Neutrophil (primary cell): ENCODE results near the gene MSI2.

ENCODE experiments used
- H3K27ac ChIP-seq: fragments of 200-600 bp; sonication (generic); 2 replicates; pipeline ENCODE4 v1.5.1; 2016; ENCODE audit warnings: mild to moderate bottlenecking, moderate library complexity
- H3K27me3 ChIP-seq: fragments of 200-600 bp; sonication (generic); 2 replicates; pipeline ENCODE4 v1.6.0; 2016; ENCODE audit warnings: mild to moderate bottlenecking
- H3K36me3 ChIP-seq: fragments of 200-600 bp; sonication (generic); 2 replicates; pipeline ENCODE4 v1.5.1; 2017
- H3K4me1 ChIP-seq, 2 experiments: fragments of 200-600 bp in 1 of 2; sonication (generic) in 1 of 2; 1 replicate in 1 of 2; 2 replicates in 1 of 2; pipeline versions ENCODE4 v1.5.1 to v1.6.1; 2013 to 2016; ENCODE audit warnings: low read depth in 1 of 2, low read length in 1 of 2, mild to moderate bottlenecking in 1 of 2, moderate library complexity in 1 of 2; ENCODE audit not compliant: control insufficient read depth in 1 of 2, insufficient read depth in 1 of 2
- H3K4me3 ChIP-seq, 2 experiments: fragments of 200-600 bp in 1 of 2; sonication (generic) in 1 of 2; 1 replicate in 1 of 2; 2 replicates in 1 of 2; pipeline ENCODE4 v1.5.1; 2013 to 2016; ENCODE audit warnings: low read depth in 1 of 2, low read length in 1 of 2, mild to moderate bottlenecking in 1 of 2, moderate library complexity in 1 of 2
- H3K9me3 ChIP-seq: fragments of 200-600 bp; sonication (generic); 2 replicates; pipeline ENCODE4 v1.5.1; 2016
- CTCF ChIP-seq: fragments of 200-600 bp; sonication (generic); IDR thresholded peaks from 2 replicates; pipeline ENCODE4 v1.5.1; 2016; ENCODE audit warnings: antibody characterized with exemption

Gene MSI2

DNA sequence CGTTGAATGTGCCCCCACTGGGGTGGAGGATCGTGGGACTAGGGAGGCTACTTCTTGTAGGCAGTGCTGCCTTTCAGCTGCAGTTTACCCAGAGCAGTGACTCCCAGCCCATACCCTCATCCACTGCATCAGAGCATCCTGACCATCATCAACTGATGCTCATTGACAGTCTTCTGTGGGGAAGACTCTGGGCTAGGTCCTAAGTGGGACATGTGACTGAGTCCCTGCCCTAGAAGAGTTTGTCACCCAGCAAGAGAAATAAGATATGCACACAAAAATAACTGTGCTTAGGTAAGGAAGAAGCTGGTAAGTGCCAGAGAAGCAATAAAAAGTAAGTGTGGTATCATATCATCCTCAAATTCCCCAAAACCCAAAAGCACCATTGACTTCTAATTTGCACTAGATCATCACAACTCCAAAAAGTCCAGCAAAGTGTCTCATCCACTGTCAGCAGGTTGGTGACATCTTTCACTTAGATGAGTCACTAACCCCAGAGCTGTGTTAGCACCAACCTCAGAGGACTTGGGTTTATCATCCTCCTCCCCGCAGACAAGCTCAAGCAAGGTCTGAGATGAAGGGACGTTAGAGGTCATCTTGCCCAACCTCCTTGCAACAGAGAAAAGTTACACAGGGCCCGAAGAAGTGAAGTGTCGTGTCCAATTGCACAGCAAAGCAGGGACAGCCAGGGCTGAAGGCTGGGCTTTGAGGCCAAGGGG lies 389.8 kb downstream of the MSI2 start:
- Histone ChIP-seq H3K4me3 (no peak overlapping the region), H3K27me3 (no peaks in the 10 kb centered on the region), H3K36me3 (no peaks in the 10 kb centered on the region), H3K27ac (no peak overlapping the region), H3K4me1 (peaks cover 14 to 24% of the 10 kb centered on the region in 2 experiments), H3K9me3 (no peaks in the 10 kb centered on the region)
- no peak for TF ChIP-seq CTCF

GRCh38 chr17:57648720-57649119 lies 392.4 kb downstream of the MSI2 start:
- H3K36me3 ChIP-seq, result no peaks in the 10 kb centered on the region
- no peak overlapping the region for H3K4me3 ChIP-seq
- H3K9me3 ChIP-seq, result no peaks in the 10 kb centered on the region
- no peak overlapping the region for H3K27ac ChIP-seq
- peaks cover 14 to 24% of the 10 kb centered on the region in 2 experiments for H3K4me1 ChIP-seq
- no peak for TF ChIP-seq CTCF
- H3K27me3 ChIP-seq, result no peaks in the 10 kb centered on the region

DNA sequence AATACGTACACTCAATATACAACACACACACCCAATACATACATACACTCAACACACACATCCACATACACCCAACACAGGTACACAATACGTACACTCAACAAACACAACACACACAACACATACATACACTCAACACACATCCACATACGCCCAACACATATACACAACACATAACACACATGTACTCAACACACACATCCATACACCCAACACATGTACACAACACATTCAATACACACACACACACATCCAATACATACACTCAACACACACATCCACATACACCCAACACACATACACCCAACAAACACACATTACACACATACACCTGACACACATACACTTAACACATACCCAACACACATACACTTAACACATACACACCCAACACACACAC lies 392.9 kb downstream of the MSI2 start:
- Histone ChIP-seq H3K36me3 (no peaks in the 10 kb centered on the region), H3K27me3 (no peaks in the 10 kb centered on the region), H3K4me1 (peaks cover 14 to 24% of the 10 kb centered on the region in 2 experiments), H3K4me3 (no peak overlapping the region), H3K9me3 (no peaks in the 10 kb centered on the region), H3K27ac (no peak overlapping the region)
- TF ChIP-seq CTCF, result no peak

GRCh38 chr17:57649731-57650484 lies 393.6 kb downstream of the MSI2 start:
- H3K4me1 ChIP-seq, result peaks cover 10 to 17% of the 10 kb centered on the region in 2 experiments
- H3K27ac ChIP-seq, result no peak overlapping the region
- no peaks in the 10 kb centered on the region for H3K9me3 ChIP-seq
- H3K4me3 ChIP-seq, result no peak overlapping the region
- H3K27me3 ChIP-seq, result no peaks in the 10 kb centered on the region
- no peaks in the 10 kb centered on the region for H3K36me3 ChIP-seq
- TF ChIP-seq CTCF, result no peak

- H3K4me3 ChIP-seq, result no peak overlapping the region
- no peak for TF ChIP-seq CTCF
- no peaks in the 10 kb centered on the region for H3K9me3 ChIP-seq
- peaks cover 10 to 14% of the 10 kb centered on the region in 2 experiments for H3K4me1 ChIP-seq
- no peaks in the 10 kb centered on the region for H3K36me3 ChIP-seq
- no peak overlapping the region for H3K27ac ChIP-seq
- H3K27me3 ChIP-seq, result no peaks in the 10 kb centered on the region
These were observed 394.2 kb downstream of the MSI2 start for GRCh38 chr17:57650548-57650947.
